ENCODE measurements around the gene EID3. TPM values are rescaled to one million over a fixed set of nuclear protein-coding genes. Genes with fewer than 3 reads are reported as not detected.
A peak's percentile ranks its signal among the peaks of the same experiment; 100 is the strongest.

Gene EID3
- polyA plus RNA-seq, 3 donors: 0.64 to 1.0 (median 0.65) TPM

DNA sequence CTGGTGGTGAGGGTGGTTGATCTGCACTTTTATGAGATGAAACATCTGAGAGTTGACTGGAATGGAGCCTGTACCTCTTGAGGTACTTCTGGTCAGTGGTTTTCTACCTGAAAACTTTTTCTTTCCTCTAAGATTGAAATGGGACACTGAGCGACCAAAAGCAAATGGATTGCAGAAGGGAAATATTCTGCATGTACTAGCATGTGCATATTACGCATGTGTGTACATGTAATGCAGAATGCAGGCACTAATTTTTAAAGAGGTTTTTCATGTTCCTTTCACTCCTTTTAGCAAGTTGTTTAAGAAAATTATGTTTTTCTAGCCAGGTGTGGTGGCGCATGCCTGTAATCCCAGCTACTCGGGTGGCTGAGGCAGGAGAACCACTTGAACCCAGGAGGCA lies 28.7 kb upstream of the EID3 start:
- Histone ChIP-seq H3K9me3 (replicated peaks in 1 of 2; ENCODE audit: control insufficient read depth in 1 of 2, insufficient read depth in 1 of 2, low read length in 2 of 2) (no peaks in the 10 kb centered on the region), H3K27me3 (ENCODE audit: control insufficient read depth in 2 of 2, insufficient read depth in 2 of 2, low read length in 2 of 2) (no peaks in the 10 kb centered on the region), H3K4me3 (replicated peaks in 1 of 3; ENCODE audit: low read depth in 2 of 3, low read length in 3 of 3) (no peak overlapping the region), H3K9ac (ENCODE audit: insufficient read depth, low read length, poor library complexity, severe bottlenecking) (no peak overlapping the region), H3K4me2 (replicated peaks; ENCODE audit: extremely low read depth, low read length, poor library complexity, severe bottlenecking) (no peak overlapping the region), H3K36me3 (replicated peaks in 1 of 2; ENCODE audit: control insufficient read depth in 1 of 2, insufficient read depth in 2 of 2, low read length in 2 of 2) (no peaks in the 10 kb centered on the region), H2AFZ (ENCODE audit: insufficient read depth, low read depth, low read length, poor library complexity, severe bottlenecking) (no peak overlapping the region), H3K4me1 (ENCODE audit: control insufficient read depth in 1 of 2, insufficient read depth in 2 of 2, low read length in 2 of 2) (peaks cover 0 to 8% of the 10 kb centered on the region in 2 donors), H3K27ac (ENCODE audit: low read depth in 1 of 2, low read length in 2 of 2) (no peak overlapping the region), H3K79me2 (ENCODE audit: insufficient read depth, low read length) (no peaks in the 10 kb centered on the region), H4K20me1 (ENCODE audit: insufficient read depth, low read length) (no peaks in the 10 kb centered on the region)
- TF ChIP-seq, protein P1, sequence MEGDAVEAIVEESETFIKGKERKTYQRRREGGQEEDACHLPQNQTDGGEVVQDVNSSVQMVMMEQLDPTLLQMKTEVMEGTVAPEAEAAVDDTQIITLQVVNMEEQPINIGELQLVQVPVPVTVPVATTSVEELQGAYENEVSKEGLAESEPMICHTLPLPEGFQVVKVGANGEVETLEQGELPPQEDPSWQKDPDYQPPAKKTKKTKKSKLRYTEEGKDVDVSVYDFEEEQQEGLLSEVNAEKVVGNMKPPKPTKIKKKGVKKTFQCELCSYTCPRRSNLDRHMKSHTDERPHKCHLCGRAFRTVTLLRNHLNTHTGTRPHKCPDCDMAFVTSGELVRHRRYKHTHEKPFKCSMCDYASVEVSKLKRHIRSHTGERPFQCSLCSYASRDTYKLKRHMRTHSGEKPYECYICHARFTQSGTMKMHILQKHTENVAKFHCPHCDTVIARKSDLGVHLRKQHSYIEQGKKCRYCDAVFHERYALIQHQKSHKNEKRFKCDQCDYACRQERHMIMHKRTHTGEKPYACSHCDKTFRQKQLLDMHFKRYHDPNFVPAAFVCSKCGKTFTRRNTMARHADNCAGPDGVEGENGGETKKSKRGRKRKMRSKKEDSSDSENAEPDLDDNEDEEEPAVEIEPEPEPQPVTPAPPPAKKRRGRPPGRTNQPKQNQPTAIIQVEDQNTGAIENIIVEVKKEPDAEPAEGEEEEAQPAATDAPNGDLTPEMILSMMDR (IDR thresholded peaks at IDR 0.05): no peak
- WGBS (ENCODE audit: insufficient coverage): 100% methylated on average over 2 of the region's 4 CpGs
- Mint-ChIP-seq H3K4me1 (peaks cover 10% of the 10 kb centered on the region), H3K4me3 (no peak overlapping the region), H3K27me3 (ENCODE audit: low read depth in 3 of 3) (no peaks in the 10 kb centered on the region), H3K27ac (no peak overlapping the region), H3K36me3 (no peaks in the 10 kb centered on the region), H3K9me3 (peaks cover 0 to 3% (median 0%) of the 10 kb centered on the region in 7 donors)
- intact Hi-C loops (cut with micrococcal nuclease): no loop called here
- DNase-seq: no peak

DNA sequence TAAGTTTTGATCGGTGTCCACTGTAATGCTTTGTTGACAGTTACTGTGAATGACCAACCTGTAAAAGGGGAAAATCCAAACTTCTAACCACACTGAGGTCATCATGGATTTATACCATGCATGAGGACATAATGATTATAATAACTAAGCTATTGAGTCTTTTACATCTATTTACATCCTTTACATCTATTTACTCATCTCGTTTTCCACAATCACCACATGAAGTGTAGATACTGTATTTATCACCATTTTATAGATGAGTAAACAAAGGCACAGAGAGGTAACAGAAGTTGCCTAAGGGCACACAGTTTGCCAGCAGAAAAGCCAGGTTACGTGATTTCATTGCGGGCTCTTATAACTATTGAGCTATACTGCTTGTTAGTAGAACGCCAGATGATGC lies 27.9 kb upstream of the EID3 start:
- H3K27me3 ChIP-seq (ENCODE audit: control insufficient read depth in 2 of 2, insufficient read depth in 2 of 2, low read length in 2 of 2): no peaks in the 10 kb centered on the region

More for the DNA sequence above, 27.9 kb upstream of the EID3 start:
- intact Hi-C loops (cut with micrococcal nuclease): no loop called here
- Histone ChIP-seq H3K9ac (ENCODE audit: insufficient read depth, low read length, poor library complexity, severe bottlenecking) (no peak overlapping the region), H3K36me3 (replicated peaks in 1 of 2; ENCODE audit: control insufficient read depth in 1 of 2, insufficient read depth in 2 of 2, low read length in 2 of 2) (no peaks in the 10 kb centered on the region), H3K4me2 (replicated peaks; ENCODE audit: extremely low read depth, low read length, poor library complexity, severe bottlenecking) (no peak overlapping the region), H3K27ac (ENCODE audit: low read depth in 1 of 2, low read length in 2 of 2) (no peak overlapping the region), H3K9me3 (replicated peaks in 1 of 2; ENCODE audit: control insufficient read depth in 1 of 2, insufficient read depth in 1 of 2, low read length in 2 of 2) (no peaks in the 10 kb centered on the region), H2AFZ (ENCODE audit: insufficient read depth, low read depth, low read length, poor library complexity, severe bottlenecking) (peak overlapping the region; percentile 69), H3K4me1 (ENCODE audit: control insufficient read depth in 1 of 2, insufficient read depth in 2 of 2, low read length in 2 of 2) (peaks cover 7 to 8% of the 10 kb centered on the region in 2 donors), H3K79me2 (ENCODE audit: insufficient read depth, low read length) (no peaks in the 10 kb centered on the region), H4K20me1 (ENCODE audit: insufficient read depth, low read length) (no peaks in the 10 kb centered on the region), H3K4me3 (replicated peaks in 1 of 3; ENCODE audit: low read depth in 2 of 3, low read length in 3 of 3) (no peak overlapping the region)
- Mint-ChIP-seq H3K4me1 (peaks cover 18% of the 10 kb centered on the region), H3K27me3 (ENCODE audit: low read depth in 3 of 3) (no peaks in the 10 kb centered on the region), H3K4me3 (no peak overlapping the region), H3K36me3 (no peaks in the 10 kb centered on the region), H3K27ac (no peak overlapping the region), H3K9me3 (peaks cover 0 to 3% (median 0%) of the 10 kb centered on the region in 7 donors)
- TF ChIP-seq, protein P1 (IDR thresholded peaks at IDR 0.05): no peak
- 71% methylated on average over 3 of the region's 5 CpGs for WGBS (ENCODE audit: insufficient coverage)
- no peak for DNase-seq
